ENCODE data around the gene ADGRG3. TPM values are rescaled to one million over a fixed set of nuclear protein-coding genes. Genes with fewer than 3 reads are reported as not detected.

Gene ADGRG3
- total and polyA plus RNA-seq, 9 of the 15 experiments (the other 6 are each of a cell fraction or from before 2014, with no cell fraction given), result 0.09 to 0.52 (median 0.14) TPM; not detected in 3

- TF ChIP-seq ZFP91 (CRISPR knock-in tag; IDR thresholded peaks at IDR 0.05) (no peak), MNT (conservative IDR thresholded peaks at IDR 0.05) (peak; percentile 82 to 89), ELF2 (CRISPR knock-in tag; IDR thresholded peaks at IDR 0.05) (peak; percentile 43; the same call in 1 of the 2 replicates), SOX6 (IDR thresholded peaks at IDR 0.05) (no peak), ATF1 (CRISPR knock-in tag; IDR thresholded peaks at IDR 0.05) (no peak), ATF1 (tag; IDR thresholded peaks at IDR 0.05) (peak; percentile 84), RBM17 (IDR thresholded peaks at IDR 0.05; ENCODE audit: borderline replicate concordance, low read depth, low read length) (no peak), VEZF1 (CRISPR knock-in tag; IDR thresholded peaks at IDR 0.05) (peak; percentile 30; the same call in 1 of the 2 replicates), TOE1 (IDR thresholded peaks at IDR 0.05; ENCODE audit: borderline replicate concordance) (0 out of 2 replicates have a peak, but pooled peaks have one; percentile 8), TOE1 (CRISPR knock-in tag; IDR thresholded peaks at IDR 0.05; ENCODE audit: borderline replicate concordance, low read depth) (no peak), ZNF766 (CRISPR knock-in tag; conservative IDR thresholded peaks at IDR 0.05) (peak; percentile 39; the same call in 1 of the 2 replicates), MBD2 (IDR thresholded peaks at IDR 0.05; ENCODE audit: borderline replicate concordance, low read depth) (no peak), MXI1 (IDR thresholded peaks at IDR 0.05; ENCODE audit: low read depth, low read length) (peak; percentile 76; the same call in 1 of the 2 replicates), ZNF740 (CRISPR knock-in tag; IDR thresholded peaks at IDR 0.05) (peak; percentile 73; the same call in 1 of the 2 replicates), ZNF740 (tag; IDR thresholded peaks at IDR 0.05) (no peak), MCM3 (IDR thresholded peaks at IDR 0.05) (no peak), FOXP4 (CRISPR knock-in tag; IDR thresholded peaks at IDR 0.05; ENCODE audit: borderline replicate concordance) (no peak), DMBX1 (CRISPR knock-in tag; IDR thresholded peaks at IDR 0.05; ENCODE audit: borderline replicate concordance) (no peak), HDAC8 (tag; IDR thresholded peaks at IDR 0.05) (no peak)
These were observed 68.6 kb downstream of the ADGRG3 start (continued) for GRCh38 chr16:57736419-57737351.
